Vagina (tissue), 2 donors: ENCODE data around the gene NUDT10.

Source experiments
- CTCF ChIP-seq, 3 experiments: fragments of 450-650 bp in 2 of 3; fragments of 200-600 bp in 1 of 3; sonication (generic) in 1 of 3; IDR thresholded peaks; one replicate each; pipeline ENCODE4 v1.5.1; 2017 to 2019; ENCODE audit warnings: antibody characterized with exemption in 3 of 3, mild to moderate bottlenecking in 2 of 3, moderate library complexity in 2 of 3
- POLR2A ChIP-seq, 2 donors: fragments of 450-650 bp; IDR thresholded peaks; one replicate each; pipeline ENCODE4 v1.6.1; 2017; ENCODE audit warnings: antibody characterized with exemption in 2 of 2, mild to moderate bottlenecking in 2 of 2, moderate library complexity in 2 of 2
- POLR2AphosphoS5 ChIP-seq, 2 donors: sonication (generic); formaldehyde crosslinking; IDR thresholded peaks; one replicate each; pipeline ENCODE4 v1.9.0; 2017; ENCODE audit warnings: antibody characterized with exemption in 2 of 2, mild to moderate bottlenecking in 2 of 2, low read depth in 1 of 2; ENCODE audit not compliant: insufficient read depth in 1 of 2

- TF ChIP-seq CTCF (IDR thresholded peaks at IDR 0.05) (no peak), POLR2A (IDR thresholded peaks at IDR 0.05) (no peak), POLR2AphosphoS5 (IDR thresholded peaks at IDR 0.05; ENCODE audit: insufficient read depth in 1 of 2, low read depth in 1 of 2) (no peak)
These were observed 36.5 kb upstream of the NUDT10 start for GRCh38 chrX:51296138-51296537.
